ENCODE results near the gene TTLL6.

DNA sequence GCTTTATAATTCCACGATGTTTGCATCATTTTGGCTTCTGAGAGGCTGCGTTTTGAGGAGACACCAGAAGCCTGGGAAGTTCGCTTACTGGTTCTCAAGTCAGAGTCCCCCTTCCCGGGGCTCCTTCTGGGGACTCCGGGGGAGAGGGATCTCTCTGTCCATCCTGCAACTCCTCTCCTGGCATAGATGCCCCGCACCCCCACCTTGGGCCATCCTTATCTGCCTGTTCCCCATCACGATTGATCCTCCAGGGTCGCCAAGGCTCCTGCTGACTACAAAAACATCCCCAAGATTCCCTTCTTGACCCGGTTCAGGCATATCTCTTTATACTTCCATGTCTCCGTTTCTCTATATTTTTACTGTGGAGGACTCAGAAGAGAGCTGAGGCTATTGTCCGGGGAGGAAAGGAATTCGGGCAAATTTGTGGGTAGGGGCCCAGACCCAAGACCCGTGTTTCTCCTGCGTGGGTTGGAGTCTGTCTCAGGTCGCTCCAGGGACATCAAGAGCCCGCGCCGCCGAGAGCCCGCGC lies 70.0 kb downstream of the TTLL6 start:
- TF ChIP-seq EZH2 (IDR thresholded peaks at IDR 0.05; ENCODE audit: borderline replicate concordance) = no peak
- TF ChIP-seq, protein P1, sequence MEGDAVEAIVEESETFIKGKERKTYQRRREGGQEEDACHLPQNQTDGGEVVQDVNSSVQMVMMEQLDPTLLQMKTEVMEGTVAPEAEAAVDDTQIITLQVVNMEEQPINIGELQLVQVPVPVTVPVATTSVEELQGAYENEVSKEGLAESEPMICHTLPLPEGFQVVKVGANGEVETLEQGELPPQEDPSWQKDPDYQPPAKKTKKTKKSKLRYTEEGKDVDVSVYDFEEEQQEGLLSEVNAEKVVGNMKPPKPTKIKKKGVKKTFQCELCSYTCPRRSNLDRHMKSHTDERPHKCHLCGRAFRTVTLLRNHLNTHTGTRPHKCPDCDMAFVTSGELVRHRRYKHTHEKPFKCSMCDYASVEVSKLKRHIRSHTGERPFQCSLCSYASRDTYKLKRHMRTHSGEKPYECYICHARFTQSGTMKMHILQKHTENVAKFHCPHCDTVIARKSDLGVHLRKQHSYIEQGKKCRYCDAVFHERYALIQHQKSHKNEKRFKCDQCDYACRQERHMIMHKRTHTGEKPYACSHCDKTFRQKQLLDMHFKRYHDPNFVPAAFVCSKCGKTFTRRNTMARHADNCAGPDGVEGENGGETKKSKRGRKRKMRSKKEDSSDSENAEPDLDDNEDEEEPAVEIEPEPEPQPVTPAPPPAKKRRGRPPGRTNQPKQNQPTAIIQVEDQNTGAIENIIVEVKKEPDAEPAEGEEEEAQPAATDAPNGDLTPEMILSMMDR (IDR thresholded peaks at IDR 0.05; ENCODE audit: poor library complexity) = no peak
- peak; percentile 39 for TF ChIP-seq EZH2phosphoT487 (IDR thresholded peaks at IDR 0.05; ENCODE audit: low read depth, severe bottlenecking, unreplicated experiment)
